Loucy (cell line): Measurements from ENCODE around the gene C3orf33.

Experiments used
- H2AFZ ChIP-seq: fragments of 200-600 bp; sonication (generic); 2 replicates; pipeline ENCODE4 v1.6.0; 2016; ENCODE audit warnings: antibody characterized with exemption, mild to moderate bottlenecking, low read length, moderate library complexity
- H3F3A ChIP-seq: fragments of 200-600 bp; 2 replicates; pipeline ENCODE4 v1.6.0; 2016; ENCODE audit warnings: antibody characterized with exemption, low read depth, mild to moderate bottlenecking
- H3K27me3 ChIP-seq: fragments of 200-600 bp; sonication (generic); 2 replicates; pipeline ENCODE4 v1.6.1; 2014; ENCODE audit warnings: low read length, mild to moderate bottlenecking; ENCODE audit not compliant: insufficient read depth, poor library complexity, severe bottlenecking
- H3K36me3 ChIP-seq: fragments of 200-600 bp; sonication (generic); 2 replicates; pipeline ENCODE4 v1.6.1; 2016; ENCODE audit warnings: low read length; ENCODE audit not compliant: insufficient read depth
- H3K4me1 ChIP-seq: fragments of 200-600 bp; sonication (generic); 2 replicates; pipeline ENCODE4 v1.5.1; 2014; ENCODE audit warnings: low read length, mild to moderate bottlenecking; ENCODE audit not compliant: insufficient read depth, poor library complexity, severe bottlenecking
- H3K4me2 ChIP-seq: fragments of 200-600 bp; sonication (generic); 2 replicates; pipeline ENCODE4 v1.6.0; 2014; ENCODE audit warnings: antibody characterized with exemption, low read length, low read depth, mild to moderate bottlenecking; ENCODE audit not compliant: poor library complexity, severe bottlenecking
- H3K4me3 ChIP-seq: fragments of 200-600 bp; sonication (generic); 2 replicates; pipeline ENCODE4 v1.5.1; 2014; ENCODE audit warnings: low read length, mild to moderate bottlenecking, mixed read lengths; ENCODE audit not compliant: poor library complexity, severe bottlenecking
- H3K79me2 ChIP-seq: fragments of 200-600 bp; sonication (generic); 2 replicates; pipeline ENCODE4 v1.6.1; 2014; ENCODE audit warnings: low read length; ENCODE audit not compliant: insufficient read depth
- H3K9ac ChIP-seq: fragments of 200-600 bp; sonication (generic); 2 replicates; pipeline ENCODE4 v1.6.0; 2014; ENCODE audit warnings: mild to moderate bottlenecking, low read depth, low read length, moderate library complexity; ENCODE audit not compliant: poor library complexity, severe bottlenecking
- H3K9me2 ChIP-seq: fragments of 200-600 bp; sonication (generic); replicated peaks from 2 replicates; pipeline ENCODE4 v1.6.1; 2016; ENCODE audit warnings: low read depth, low read length, mixed read lengths
- H3K9me3 ChIP-seq: fragments of 200-600 bp; sonication (generic); 2 replicates; pipeline ENCODE4 v1.6.1; 2014; ENCODE audit warnings: mild to moderate bottlenecking, antibody characterized with exemption, low read length, low read depth; ENCODE audit not compliant: insufficient read depth
- H4K20me1 ChIP-seq: fragments of 200-600 bp; sonication (generic); 2 replicates; pipeline ENCODE4 v1.6.0; 2014; ENCODE audit warnings: antibody characterized with exemption, low read length, mild to moderate bottlenecking; ENCODE audit not compliant: insufficient read depth, poor library complexity, severe bottlenecking
- CTCF ChIP-seq: fragments of 200-600 bp; sonication (generic); conservative IDR thresholded peaks from 2 replicates; pipeline ENCODE4 v1.5.1; 2014; ENCODE audit warnings: mild to moderate bottlenecking, antibody characterized with exemption, low read length
- EZH2phosphoT487 ChIP-seq: fragments of 200-600 bp; IDR thresholded peaks from 2 replicates; pipeline ENCODE4 v1.6.1; 2018; ENCODE audit warnings: antibody characterized with exemption, mild to moderate bottlenecking, moderate library complexity, borderline replicate concordance

The C3orf33 gene

DNA sequence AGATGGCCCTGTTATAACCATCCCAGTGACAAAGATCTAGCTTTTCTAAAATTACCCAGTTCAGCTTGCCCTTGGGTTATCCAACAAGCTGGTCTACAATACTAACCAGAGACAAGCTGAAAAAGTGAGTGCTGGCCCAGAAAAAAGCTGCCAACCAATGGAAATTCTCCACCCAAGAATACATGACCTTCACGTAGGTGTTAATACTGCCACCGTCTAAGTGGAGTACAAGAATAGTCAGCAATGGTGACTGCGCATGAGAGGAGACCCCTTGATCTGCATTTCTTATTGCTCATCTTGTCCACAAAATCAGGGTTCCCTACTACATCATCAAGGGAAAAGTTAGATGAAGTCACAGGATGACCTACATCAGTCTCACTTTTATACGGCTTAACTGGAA, 45.4 kb downstream of the C3orf33 start:
- no peaks in the 10 kb centered on the region for H3K9me2 ChIP-seq
- H3K79me2 ChIP-seq: no peaks in the 10 kb centered on the region
- H3K9ac ChIP-seq: no peak overlapping the region
- H3K4me3 ChIP-seq: no peak overlapping the region
- peaks cover 4% of the 10 kb centered on the region for H3K4me1 ChIP-seq
- no peak overlapping the region for H3K4me2 ChIP-seq
- H3K27me3 ChIP-seq: no peaks in the 10 kb centered on the region
- no peaks in the 10 kb centered on the region for H4K20me1 ChIP-seq
- H3F3A ChIP-seq: no peaks in the 10 kb centered on the region
- TF ChIP-seq CTCF (no peak), EZH2phosphoT487 (no peak)
- no peak overlapping the region for H2AFZ ChIP-seq
- no peaks in the 10 kb centered on the region for H3K9me3 ChIP-seq
- H3K36me3 ChIP-seq: no peaks in the 10 kb centered on the region

GRCh38 chr3:155757577-155757976, 48.5 kb downstream of the C3orf33 start:
- Histone ChIP-seq H2AFZ (no peak overlapping the region), H3K9me3 (no peaks in the 10 kb centered on the region), H4K20me1 (no peaks in the 10 kb centered on the region), H3K27me3 (no peaks in the 10 kb centered on the region), H3K4me3 (no peak overlapping the region), H3K9me2 (no peaks in the 10 kb centered on the region), H3K36me3 (no peaks in the 10 kb centered on the region), H3K4me2 (no peak overlapping the region), H3K79me2 (no peaks in the 10 kb centered on the region), H3K4me1 (no peaks in the 10 kb centered on the region), H3K9ac (no peak overlapping the region), H3F3A (no peaks in the 10 kb centered on the region)
- no peak for TF ChIP-seq EZH2phosphoT487
- no peak for TF ChIP-seq CTCF

GRCh38 chr3:155753038-155753639, 52.9 kb downstream of the C3orf33 start:
- no peaks in the 10 kb centered on the region for H4K20me1 ChIP-seq
- no peaks in the 10 kb centered on the region for H3K4me1 ChIP-seq

More at GRCh38 chr3:155753038-155753639, 52.9 kb downstream of the C3orf33 start:
- no peak overlapping the region for H3K4me3 ChIP-seq
- H2AFZ ChIP-seq: no peak overlapping the region
- H3F3A ChIP-seq: no peaks in the 10 kb centered on the region
- TF ChIP-seq CTCF: peak; percentile 81
- no peak for TF ChIP-seq EZH2phosphoT487
- no peaks in the 10 kb centered on the region for H3K9me3 ChIP-seq
- no peak overlapping the region for H3K4me2 ChIP-seq
- no peaks in the 10 kb centered on the region for H3K36me3 ChIP-seq
- no peaks in the 10 kb centered on the region for H3K27me3 ChIP-seq
- H3K9me2 ChIP-seq: no peaks in the 10 kb centered on the region
- H3K79me2 ChIP-seq: no peaks in the 10 kb centered on the region
- H3K9ac ChIP-seq: no peak overlapping the region
